CD4-positive, alpha-beta T cell (primary cell): ENCODE data around the gene TAMM41. TPM values are rescaled to one million over a fixed set of nuclear protein-coding genes. Genes with fewer than 3 reads are reported as not detected.
"Not testable (repeated sequence)": the region's sequence is repeated elsewhere in the genome, so short reads cannot be mapped to it uniquely, and the experiment has no call there.

ENCODE experiments used
- ATAC-seq: fragments of 200-7000 bp; cut with Tn5 transposase; one replicate; pipeline ENCODE4 v1.10.0; 2022; ENCODE audit warnings: mild to moderate bottlenecking; ENCODE audit not compliant: poor library complexity
- CTCF ChIA-PET: fragments of 350-600 bp; sonication (Branson Sonifier 250); formaldehyde crosslinking; loops from one replicate; lab custom pipeline; 2021; ENCODE audit warnings: antibody characterized with exemption, inconsistent platforms; lab: Charles Lee
- POLR2A ChIA-PET: fragments of 350-600 bp; sonication (Branson Sonifier 250); formaldehyde crosslinking; loops from one replicate; lab custom pipeline; 2021; ENCODE audit warnings: antibody characterized with exemption, inconsistent platforms; lab: Charles Lee
- DNase-seq, 14 experiments: peaks; one replicate each; pipeline ENCODE4 v3.0.0-alpha.2; 2013 to 2020; ENCODE audit warnings: mixed read lengths in 2 of 14
- H3K27ac ChIP-seq, 2 donors: one replicate each; pipeline versions ENCODE4 v1.5.1 to v1.7.0; 2013; ENCODE audit warnings: low read length in 2 of 2, low read depth in 1 of 2, mild to moderate bottlenecking in 1 of 2
- H3K27me3 ChIP-seq, 2 experiments: 1 replicate in 1 of 2; 2 replicates in 1 of 2; pipeline versions ENCODE4 v1.6.1 to v1.7.0; 2013; ENCODE audit warnings: low read length in 2 of 2, control low read depth in 1 of 2, mild to moderate bottlenecking in 1 of 2, moderate library complexity in 1 of 2; ENCODE audit not compliant: insufficient read depth in 2 of 2, control insufficient read depth in 1 of 2
- H3K36me3 ChIP-seq: one replicate; pipeline ENCODE4 v1.6.1; 2013; ENCODE audit warnings: low read length, control low read depth; ENCODE audit not compliant: insufficient read depth
- H3K4me1 ChIP-seq: one replicate; pipeline ENCODE4 v1.6.1; 2013; ENCODE audit warnings: low read length, control low read depth; ENCODE audit not compliant: insufficient read depth
- H3K4me3 ChIP-seq: one replicate; pipeline ENCODE4 v1.5.1; 2013; ENCODE audit warnings: mild to moderate bottlenecking, low read length, moderate library complexity
- H3K9me3 ChIP-seq, 2 experiments: 1 replicate in 1 of 2; 2 replicates in 1 of 2; pipeline versions ENCODE4 v1.6.1 to v1.7.0; 2013; ENCODE audit warnings: low read length in 2 of 2, mild to moderate bottlenecking in 2 of 2, control low read depth in 1 of 2, moderate library complexity in 1 of 2; ENCODE audit not compliant: control insufficient read depth in 1 of 2, insufficient read depth in 1 of 2
- H3K27ac Mint-ChIP-seq: one replicate; pipeline ENCODE4 v1.8.0; 2020; ENCODE audit warnings: mixed read lengths
- H3K27me3 Mint-ChIP-seq: one replicate; pipeline ENCODE4 v1.8.0; 2021; ENCODE audit warnings: mixed read lengths
- H3K36me3 Mint-ChIP-seq: one replicate; pipeline ENCODE4 v1.8.0; 2021; ENCODE audit warnings: low read depth, mixed read lengths
- H3K4me1 Mint-ChIP-seq: one replicate; pipeline ENCODE4 v1.8.0; 2021; ENCODE audit warnings: low read depth, mixed read lengths
- H3K4me3 Mint-ChIP-seq: one replicate; pipeline ENCODE4 v1.8.0; 2020; ENCODE audit warnings: mild to moderate bottlenecking, mixed read lengths
- H3K9me3 Mint-ChIP-seq: one replicate; pipeline ENCODE4 v1.8.0; 2020; ENCODE audit warnings: mixed read lengths
- CTCF ChIP-seq: fragments of 200-600 bp; IDR thresholded peaks from one replicate; pipeline ENCODE4 v1.8.0; 2022; ENCODE audit warnings: antibody characterized with exemption, mild to moderate bottlenecking
- intact Hi-C, 2 experiments: fragments of 100-400 bp; cut with DNase I in 1 of 2; cut with micrococcal nuclease in 1 of 2; formaldehyde crosslinking; loops; one replicate each; pipeline versions ENCODE4 v1.15.1 to v1.9.0; 2023 to 2025; cut with DNase I, micrococcal nuclease
- total RNA-seq, 174 experiments: library from RNA in 2 of 174; stranded (reverse) in 2 of 174; gene quantifications; one replicate each; pipeline ENCODE4 v1.2.3 and lab custom pipeline; 2021 to 2026

TAMM41 gene
- total RNA-seq, 2 experiments from 2014 or later, result 19.7 to 22.0 TPM

GRCh38 chr3:11862145-11862544 is 15.5 kb upstream of the TAMM41 start:
- H3K27me3 Mint-ChIP-seq, result peaks cover 56% of the 10 kb centered on the region
- ATAC-seq, intact Hi-C loops, H3K36me3 ChIP-seq, H3K36me3 Mint-ChIP-seq, H3K9me3 Mint-ChIP-seq, H3K4me1 ChIP-seq, H3K27ac Mint-ChIP-seq, H3K4me3 ChIP-seq, H3K4me3 Mint-ChIP-seq, H3K9me3 ChIP-seq, CTCF ChIA-PET, POLR2A ChIA-PET, DNase-seq, H3K27me3 ChIP-seq, H3K4me1 Mint-ChIP-seq, H3K27ac ChIP-seq: not testable (repeated sequence)

DNA sequence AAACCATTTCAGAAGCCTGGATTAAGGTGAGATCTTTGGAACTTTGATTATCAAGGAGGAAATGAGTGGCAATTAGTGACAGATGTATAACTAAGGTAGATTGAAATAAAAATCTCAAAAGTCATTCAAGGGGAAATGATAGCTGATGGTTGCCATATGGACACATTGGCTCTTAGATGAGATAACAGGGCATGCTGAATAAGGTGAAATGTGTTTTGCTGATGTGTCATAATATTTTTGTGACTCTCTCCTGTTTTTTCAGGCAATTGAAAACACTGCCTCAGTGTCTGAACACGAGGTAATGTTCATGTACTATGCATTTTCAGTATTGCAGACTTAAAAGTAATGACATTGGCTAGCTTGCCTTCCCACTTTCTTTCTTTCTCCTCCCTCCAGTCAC is 13.5 kb upstream of the TAMM41 start:
- H3K4me3 ChIP-seq, H3K27ac Mint-ChIP-seq, H3K36me3 Mint-ChIP-seq, H3K4me3 Mint-ChIP-seq, H3K27me3 ChIP-seq, H3K4me1 ChIP-seq, H3K4me1 Mint-ChIP-seq, CTCF ChIA-PET, H3K27ac ChIP-seq, DNase-seq, H3K36me3 ChIP-seq, H3K9me3 Mint-ChIP-seq, intact Hi-C loops, H3K9me3 ChIP-seq, POLR2A ChIA-PET, ATAC-seq: not testable (repeated sequence)
- peaks cover 51% of the 10 kb centered on the region for H3K27me3 Mint-ChIP-seq

- ChIA-PET CTCF (no interaction called here), POLR2A (no interaction called here)
- H3K9me3 ChIP-seq, result no peaks in the 10 kb centered on the region
- no peak overlapping the region for H3K27ac ChIP-seq
- H3K4me3 Mint-ChIP-seq, result no peak overlapping the region
- H3K27me3 Mint-ChIP-seq, result peaks cover 22% of the 10 kb centered on the region
- no peaks in the 10 kb centered on the region for H3K27me3 ChIP-seq
- ATAC-seq (no peak), DNase-seq (no peak)
- no peaks in the 10 kb centered on the region for H3K4me1 ChIP-seq
- no peaks in the 10 kb centered on the region for H3K36me3 Mint-ChIP-seq
- H3K27ac Mint-ChIP-seq, result no peak overlapping the region
- no peak for TF ChIP-seq CTCF
- no peak overlapping the region for H3K4me3 ChIP-seq
- H3K4me1 Mint-ChIP-seq, result no peaks in the 10 kb centered on the region
- intact Hi-C loops, result no loop called here
- H3K36me3 ChIP-seq, result no peaks in the 10 kb centered on the region
- no peaks in the 10 kb centered on the region for H3K9me3 Mint-ChIP-seq
Measured at GRCh38 chr3:11853450-11853849, 6.8 kb upstream of the TAMM41 start.

- Mint-ChIP-seq H3K4me3 (no peak overlapping the region), H3K36me3 (peaks cover 17% of the 10 kb centered on the region), H3K9me3 (no peaks in the 10 kb centered on the region), H3K27me3 (peaks cover 14% of the 10 kb centered on the region), H3K4me1 (peaks cover 32% of the 10 kb centered on the region), H3K27ac (no peak overlapping the region)
- H3K9me3 ChIP-seq, result no peaks in the 10 kb centered on the region
- H3K27ac ChIP-seq, result no peak overlapping the region
- no peaks in the 10 kb centered on the region for H3K27me3 ChIP-seq
- DNase-seq (no peak), ATAC-seq (no peak)
- CTCF ChIA-PET, result no interaction called here
- POLR2A ChIA-PET, result no interaction called here
- TF ChIP-seq CTCF, result no peak
- intact Hi-C loops, result no loop called here
- peaks cover 27% of the 10 kb centered on the region for H3K4me1 ChIP-seq
- H3K4me3 ChIP-seq, result no peak overlapping the region
- no peaks in the 10 kb centered on the region for H3K36me3 ChIP-seq
Measured at GRCh38 chr3:11850003-11850402, 3.3 kb upstream of the TAMM41 start.
